ENCODE data around the gene CLIC6.

DNA sequence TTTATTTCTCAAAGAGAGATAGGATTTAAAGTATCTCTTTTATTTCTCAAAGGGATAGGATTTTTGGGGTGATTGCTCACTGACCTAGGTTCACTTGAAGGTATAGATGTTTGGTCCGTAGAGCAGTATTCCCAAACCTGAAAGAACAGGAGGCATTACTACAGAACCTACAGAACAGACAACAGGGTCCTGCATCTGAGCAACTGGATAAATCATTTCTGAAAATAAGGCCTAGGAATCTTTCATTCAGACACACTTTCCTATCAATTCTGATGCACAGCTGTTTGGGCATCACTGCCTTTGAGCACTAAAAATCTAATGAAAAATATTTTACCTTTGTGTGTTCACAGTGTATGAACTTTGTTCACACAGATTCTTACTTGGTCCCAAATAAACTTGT, 17.2 kb upstream of the CLIC6 start:
- TF ChIP-seq, protein P1, sequence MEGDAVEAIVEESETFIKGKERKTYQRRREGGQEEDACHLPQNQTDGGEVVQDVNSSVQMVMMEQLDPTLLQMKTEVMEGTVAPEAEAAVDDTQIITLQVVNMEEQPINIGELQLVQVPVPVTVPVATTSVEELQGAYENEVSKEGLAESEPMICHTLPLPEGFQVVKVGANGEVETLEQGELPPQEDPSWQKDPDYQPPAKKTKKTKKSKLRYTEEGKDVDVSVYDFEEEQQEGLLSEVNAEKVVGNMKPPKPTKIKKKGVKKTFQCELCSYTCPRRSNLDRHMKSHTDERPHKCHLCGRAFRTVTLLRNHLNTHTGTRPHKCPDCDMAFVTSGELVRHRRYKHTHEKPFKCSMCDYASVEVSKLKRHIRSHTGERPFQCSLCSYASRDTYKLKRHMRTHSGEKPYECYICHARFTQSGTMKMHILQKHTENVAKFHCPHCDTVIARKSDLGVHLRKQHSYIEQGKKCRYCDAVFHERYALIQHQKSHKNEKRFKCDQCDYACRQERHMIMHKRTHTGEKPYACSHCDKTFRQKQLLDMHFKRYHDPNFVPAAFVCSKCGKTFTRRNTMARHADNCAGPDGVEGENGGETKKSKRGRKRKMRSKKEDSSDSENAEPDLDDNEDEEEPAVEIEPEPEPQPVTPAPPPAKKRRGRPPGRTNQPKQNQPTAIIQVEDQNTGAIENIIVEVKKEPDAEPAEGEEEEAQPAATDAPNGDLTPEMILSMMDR (conservative IDR thresholded peaks at IDR 0.05; ENCODE audit: low read length): no peak
- no peak for TF ChIP-seq EZH2phosphoT487 (IDR thresholded peaks at IDR 0.05; ENCODE audit: borderline replicate concordance, low read depth, low read length)

Data from OCI-LY7 (cell line).